Sigmoid colon (tissue), 4 donors: ENCODE measurements around the gene DACH1.

Experiments used
- POLR2AphosphoS5 ChIP-seq, 4 donors: sonication (generic); formaldehyde crosslinking; IDR thresholded peaks; one replicate each; pipeline ENCODE4 v1.6.1; 2017; ENCODE audit warnings: antibody characterized with exemption in 4 of 4
- TF ChIP-seq, protein P1 (sequence below), 4 experiments: fragments of 450-650 bp in 3 of 4; fragments of 200-600 bp in 1 of 4; IDR thresholded peaks; one replicate each; pipeline ENCODE4 v1.5.1; 2016 to 2019; ENCODE audit warnings: antibody characterized with exemption in 4 of 4, mild to moderate bottlenecking in 3 of 4, moderate library complexity in 2 of 4

DNA sequence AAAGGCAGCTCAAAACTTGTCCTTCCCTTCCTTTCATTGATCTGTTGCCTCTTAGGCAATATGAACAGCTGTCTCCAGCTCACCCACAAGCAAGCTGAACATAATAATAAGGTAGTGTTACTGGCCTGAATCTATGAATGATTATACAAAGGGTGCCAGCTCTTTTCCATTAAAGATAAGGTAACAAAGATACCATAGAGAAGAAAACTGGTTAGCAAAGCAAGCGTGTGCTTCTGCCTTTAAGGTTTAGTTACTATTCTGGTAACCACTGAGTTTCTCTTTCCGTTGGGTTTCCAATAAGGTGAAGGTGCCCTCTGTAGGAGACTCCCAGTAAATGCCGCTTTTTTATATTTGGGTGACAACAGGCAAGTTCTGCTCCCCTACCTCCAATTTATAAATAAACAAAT, 12.1 kb upstream of the DACH1 start:
- no peak for TF ChIP-seq POLR2AphosphoS5 (IDR thresholded peaks at IDR 0.05)
- TF ChIP-seq, protein P1, sequence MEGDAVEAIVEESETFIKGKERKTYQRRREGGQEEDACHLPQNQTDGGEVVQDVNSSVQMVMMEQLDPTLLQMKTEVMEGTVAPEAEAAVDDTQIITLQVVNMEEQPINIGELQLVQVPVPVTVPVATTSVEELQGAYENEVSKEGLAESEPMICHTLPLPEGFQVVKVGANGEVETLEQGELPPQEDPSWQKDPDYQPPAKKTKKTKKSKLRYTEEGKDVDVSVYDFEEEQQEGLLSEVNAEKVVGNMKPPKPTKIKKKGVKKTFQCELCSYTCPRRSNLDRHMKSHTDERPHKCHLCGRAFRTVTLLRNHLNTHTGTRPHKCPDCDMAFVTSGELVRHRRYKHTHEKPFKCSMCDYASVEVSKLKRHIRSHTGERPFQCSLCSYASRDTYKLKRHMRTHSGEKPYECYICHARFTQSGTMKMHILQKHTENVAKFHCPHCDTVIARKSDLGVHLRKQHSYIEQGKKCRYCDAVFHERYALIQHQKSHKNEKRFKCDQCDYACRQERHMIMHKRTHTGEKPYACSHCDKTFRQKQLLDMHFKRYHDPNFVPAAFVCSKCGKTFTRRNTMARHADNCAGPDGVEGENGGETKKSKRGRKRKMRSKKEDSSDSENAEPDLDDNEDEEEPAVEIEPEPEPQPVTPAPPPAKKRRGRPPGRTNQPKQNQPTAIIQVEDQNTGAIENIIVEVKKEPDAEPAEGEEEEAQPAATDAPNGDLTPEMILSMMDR (IDR thresholded peaks at IDR 0.05) = peak in 2 of 4 experiments; percentile 9 to 20
